IPS-15b (cell line): Measurements from ENCODE around the gene POLQ.
"Not testable (repeated sequence)": the region's sequence is repeated elsewhere in the genome, so short reads cannot be mapped to it uniquely, and the experiment has no call there.

Source experiments
- H3K27me3 ChIP-seq: one replicate; pipeline ENCODE4 v1.6.1; 2013; ENCODE audit warnings: low read length; ENCODE audit not compliant: control insufficient read depth, insufficient read depth
- H3K36me3 ChIP-seq: one replicate; pipeline ENCODE4 v1.6.1; 2013; ENCODE audit warnings: low read length; ENCODE audit not compliant: control insufficient read depth, insufficient read depth
- H3K4me1 ChIP-seq: one replicate; pipeline ENCODE4 v1.6.1; 2013; ENCODE audit warnings: mild to moderate bottlenecking, low read length; ENCODE audit not compliant: control insufficient read depth, insufficient read depth
- H3K4me3 ChIP-seq: one replicate; pipeline ENCODE4 v1.5.1; 2013; ENCODE audit warnings: low read depth, low read length
- H3K9ac ChIP-seq: one replicate; pipeline ENCODE4 v1.6.1; 2013; ENCODE audit warnings: low read depth, mild to moderate bottlenecking, low read length
- H3K9me3 ChIP-seq: one replicate; pipeline ENCODE4 v1.6.1; 2013; ENCODE audit warnings: mild to moderate bottlenecking, low read length; ENCODE audit not compliant: control insufficient read depth, insufficient read depth

POLQ gene

GRCh38 chr3:121411523-121411922 is 134.3 kb downstream of the POLQ start:
- H3K4me1 ChIP-seq: no peaks in the 10 kb centered on the region

GRCh38 chr3:121405631-121406030 is 140.2 kb downstream of the POLQ start:
- H3K27me3 ChIP-seq: no peaks in the 10 kb centered on the region
- H3K9me3 ChIP-seq: no peaks in the 10 kb centered on the region
- H3K9ac ChIP-seq: no peak overlapping the region
- no peak overlapping the region for H3K4me3 ChIP-seq
- H3K36me3 ChIP-seq: no peaks in the 10 kb centered on the region
- no peaks in the 10 kb centered on the region for H3K4me1 ChIP-seq

More at GRCh38 chr3:121411523-121411922, 134.3 kb downstream of the POLQ start:
- no peaks in the 10 kb centered on the region for H3K27me3 ChIP-seq
- H3K36me3 ChIP-seq: no peaks in the 10 kb centered on the region
- no peaks in the 10 kb centered on the region for H3K9me3 ChIP-seq
- no peak overlapping the region for H3K4me3 ChIP-seq
- no peak overlapping the region for H3K9ac ChIP-seq

- no peaks in the 10 kb centered on the region for H3K36me3 ChIP-seq
Observed at GRCh38 chr3:121399820-121400219, 146.0 kb downstream of the POLQ start.

DNA sequence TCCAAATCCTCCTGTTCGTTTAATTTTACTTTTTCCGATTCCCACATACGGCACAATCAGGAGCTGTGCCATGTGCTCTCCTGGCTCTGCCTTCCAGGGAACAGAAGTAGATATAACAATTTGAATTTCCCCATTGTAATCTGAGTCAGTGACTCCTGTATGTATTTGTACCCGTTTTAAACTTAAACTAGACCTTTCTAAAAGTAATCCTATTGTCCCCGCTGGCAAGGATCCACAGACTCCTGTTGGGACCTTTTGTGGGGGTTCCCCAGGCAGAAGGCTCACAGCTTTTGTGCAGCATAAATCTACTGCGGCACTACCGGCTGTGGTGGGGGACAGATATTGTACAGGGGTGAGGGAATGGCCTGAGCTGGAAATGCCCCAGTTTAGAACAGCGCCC is 147.7 kb downstream of the POLQ start:
- not testable (repeated sequence) for H3K9ac ChIP-seq, H3K9me3 ChIP-seq, H3K36me3 ChIP-seq, H3K4me3 ChIP-seq, H3K4me1 ChIP-seq, H3K27me3 ChIP-seq

More at GRCh38 chr3:121399820-121400219, 146.0 kb downstream of the POLQ start:
- H3K4me3 ChIP-seq: no peak overlapping the region
- no peak overlapping the region for H3K9ac ChIP-seq
- H3K9me3 ChIP-seq: no peaks in the 10 kb centered on the region
- H3K27me3 ChIP-seq: no peaks in the 10 kb centered on the region
- no peaks in the 10 kb centered on the region for H3K4me1 ChIP-seq

GRCh38 chr3:121395967-121396366 is 149.8 kb downstream of the POLQ start:
- not testable (repeated sequence) for H3K9ac ChIP-seq, H3K4me1 ChIP-seq, H3K9me3 ChIP-seq, H3K4me3 ChIP-seq, H3K36me3 ChIP-seq, H3K27me3 ChIP-seq

DNA sequence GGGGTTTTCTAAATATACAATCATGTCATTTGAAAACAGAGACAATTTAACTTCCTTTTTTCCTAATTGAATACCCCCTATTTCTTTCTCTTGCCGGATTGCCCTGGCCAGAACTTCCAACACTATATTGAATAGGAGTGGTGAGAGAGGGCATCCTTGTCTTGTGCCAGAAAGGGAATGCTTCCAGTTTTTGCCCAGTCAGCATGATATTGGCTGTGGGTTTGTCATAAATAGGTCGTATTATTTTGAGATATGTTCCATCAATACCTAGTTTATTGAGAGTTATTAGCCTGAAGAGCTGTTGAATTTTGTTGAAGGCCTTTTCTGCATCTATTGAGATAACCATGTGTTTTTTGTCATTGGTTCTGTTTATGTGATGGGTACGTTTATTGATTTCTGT is 157.5 kb downstream of the POLQ start:
- H3K4me3 ChIP-seq, H3K9ac ChIP-seq, H3K27me3 ChIP-seq, H3K4me1 ChIP-seq, H3K36me3 ChIP-seq, H3K9me3 ChIP-seq: not testable (repeated sequence)
